ENCODE measurements around the gene TFDP3. TPM values are rescaled to one million over a fixed set of nuclear protein-coding genes. Genes with fewer than 3 reads are reported as not detected.

TFDP3 gene, protein sequence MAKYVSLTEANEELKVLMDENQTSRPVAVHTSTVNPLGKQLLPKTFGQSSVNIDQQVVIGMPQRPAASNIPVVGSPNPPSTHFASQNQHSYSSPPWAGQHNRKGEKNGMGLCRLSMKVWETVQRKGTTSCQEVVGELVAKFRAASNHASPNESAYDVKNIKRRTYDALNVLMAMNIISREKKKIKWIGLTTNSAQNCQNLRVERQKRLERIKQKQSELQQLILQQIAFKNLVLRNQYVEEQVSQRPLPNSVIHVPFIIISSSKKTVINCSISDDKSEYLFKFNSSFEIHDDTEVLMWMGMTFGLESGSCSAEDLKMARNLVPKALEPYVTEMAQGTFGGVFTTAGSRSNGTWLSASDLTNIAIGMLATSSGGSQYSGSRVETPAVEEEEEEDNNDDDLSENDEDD
- not detected for total RNA-seq
- polyA plus RNA-seq, result not detected
- long read RNA-seq, donor 1, result 0 reads
- long read RNA-seq, donor 2, result 0 reads
- long read RNA-seq, donor 3, result 0 reads
- long read RNA-seq, donor 4, result 0 reads

DNA sequence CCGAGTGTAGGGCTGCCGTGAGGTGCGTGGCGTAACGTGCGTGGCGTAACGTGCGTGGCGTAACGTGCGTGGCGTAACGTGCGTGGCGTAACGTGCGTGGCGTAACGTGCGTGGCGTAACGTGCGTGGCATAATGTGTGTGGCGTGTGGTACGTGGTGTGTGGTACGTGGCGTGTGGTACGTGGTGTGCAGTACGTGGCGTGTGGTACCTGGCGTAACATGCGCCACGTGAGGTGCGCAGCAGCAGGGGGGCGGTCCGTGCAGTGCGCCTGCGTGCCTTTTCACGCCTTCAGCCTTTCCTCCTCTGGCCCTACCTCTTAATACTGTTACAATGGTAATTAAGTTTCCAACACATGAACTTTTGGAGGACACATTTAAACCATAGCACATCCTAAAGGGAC, at the start of gene TFDP3:
TSS of gene TFDP3 (minus strand) at position 26 of the 400 bp plus-strand sequence. CDS start 95 bp downstream, outside the sequence.
- ATAC-seq (no peak), DNase-seq (no peak)
- WGBS, result 97% methylated on average over 40 of the region's 40 CpGs
- H3K4me3 ChIP-seq (ENCODE audit: low read length), result no peak within 1 kb of the TSS
- H3K27me3 ChIP-seq (ENCODE audit: control insufficient read depth, insufficient read depth), result no peaks in the 10 kb centered on the region
- intact Hi-C loops (cut with DNase I), result no loop called here
- H3K9me3 ChIP-seq (ENCODE audit: control insufficient read depth, low read length), result no peaks in the 10 kb centered on the region
- no peak within 1 kb of the TSS for H3K27ac ChIP-seq (ENCODE audit: low read length)
- H3K4me1 ChIP-seq (ENCODE audit: control insufficient read depth, insufficient read depth, low read length), result no peaks in the 10 kb centered on the region

DNA sequence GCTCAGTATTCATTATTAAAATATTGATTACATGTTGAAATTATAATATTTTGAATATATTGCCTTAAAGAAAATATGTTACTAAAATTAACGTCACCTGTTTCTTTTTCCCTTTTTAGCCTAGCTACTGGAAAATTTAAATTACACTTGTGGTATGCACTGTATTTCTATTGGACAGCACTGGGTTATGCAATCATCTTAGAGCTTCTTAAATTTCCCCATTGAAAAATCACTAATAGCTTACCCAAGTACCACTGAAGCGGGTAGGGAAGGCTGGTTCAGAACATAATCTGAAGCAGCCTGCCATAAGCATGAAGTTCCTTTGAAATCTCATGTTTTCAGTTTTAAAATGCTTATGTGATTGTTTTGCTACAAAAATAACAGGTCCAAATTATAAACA, 49.5 kb upstream of the TFDP3 start:
- DNase-seq (no peak), ATAC-seq (no peak)
- H3K27ac ChIP-seq (ENCODE audit: low read length), result no peak overlapping the region
- 95% methylated on average over 2 of the region's 2 CpGs for WGBS
- no peaks in the 10 kb centered on the region for H3K9me3 ChIP-seq (ENCODE audit: control insufficient read depth, low read length)
- H3K4me3 ChIP-seq (ENCODE audit: low read length), result no peak overlapping the region
- H3K4me1 ChIP-seq (ENCODE audit: control insufficient read depth, insufficient read depth, low read length), result no peaks in the 10 kb centered on the region
- intact Hi-C loops (cut with DNase I), result no loop called here
- no peaks in the 10 kb centered on the region for H3K27me3 ChIP-seq (ENCODE audit: control insufficient read depth, insufficient read depth)

DNA sequence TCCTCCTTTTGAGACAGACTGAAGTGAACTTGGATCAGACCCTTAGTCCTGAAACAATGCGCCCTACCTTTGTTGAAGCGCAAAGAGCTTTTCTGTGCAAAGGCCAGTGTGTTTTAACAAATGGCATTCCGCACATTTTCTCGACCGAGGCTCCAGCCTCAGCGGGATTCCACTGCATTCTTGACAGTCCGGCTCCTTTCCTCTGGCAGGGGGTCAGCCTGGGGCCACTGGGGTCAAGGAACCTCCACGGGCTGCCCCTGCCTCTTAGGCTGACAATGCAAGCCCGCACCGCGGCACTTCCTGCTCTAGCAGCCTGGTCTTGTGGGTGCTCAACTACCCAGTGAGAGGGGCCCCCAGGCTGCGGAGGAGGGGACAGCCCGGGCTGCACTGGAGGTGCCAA, 47.2 kb upstream of the TFDP3 start:
- WGBS, result 22% methylated on average over 13 of the region's 13 CpGs
- ATAC-seq (no peak), DNase-seq (no peak)
- no peak overlapping the region for H3K4me3 ChIP-seq (ENCODE audit: low read length)
- intact Hi-C loops (cut with DNase I), result no loop called here
- no peaks in the 10 kb centered on the region for H3K9me3 ChIP-seq (ENCODE audit: control insufficient read depth, low read length)
- no peaks in the 10 kb centered on the region for H3K4me1 ChIP-seq (ENCODE audit: control insufficient read depth, insufficient read depth, low read length)
- no peak overlapping the region for H3K27ac ChIP-seq (ENCODE audit: low read length)
- H3K27me3 ChIP-seq (ENCODE audit: control insufficient read depth, insufficient read depth), result no peaks in the 10 kb centered on the region

DNA sequence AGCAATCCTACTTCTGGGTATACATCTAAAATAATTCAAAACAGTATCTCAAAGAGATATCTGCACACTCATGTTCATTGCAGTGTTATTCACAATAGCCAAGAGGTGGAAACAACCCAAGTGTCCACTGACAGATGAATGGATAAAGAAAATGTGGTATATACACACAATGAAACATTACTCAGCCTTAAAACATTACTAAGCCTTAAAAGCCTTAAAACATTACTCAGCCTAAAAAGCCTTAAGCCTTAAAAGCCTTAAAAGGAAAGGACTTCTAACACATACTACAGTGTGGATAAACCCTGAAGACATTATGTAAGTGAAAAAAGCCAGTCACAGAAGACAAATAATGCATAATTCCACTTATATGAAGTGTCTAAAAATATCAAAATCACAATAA, 40.3 kb upstream of the TFDP3 start:
- no peaks in the 10 kb centered on the region for H3K9me3 ChIP-seq (ENCODE audit: control insufficient read depth, low read length)
- intact Hi-C loops (cut with DNase I), result no loop called here
- H3K4me3 ChIP-seq (ENCODE audit: low read length), result no peak overlapping the region
- H3K4me1 ChIP-seq (ENCODE audit: control insufficient read depth, insufficient read depth, low read length), result no peaks in the 10 kb centered on the region
- ATAC-seq (no peak), DNase-seq (no peak)
- H3K27ac ChIP-seq (ENCODE audit: low read length), result no peak overlapping the region
- no peaks in the 10 kb centered on the region for H3K27me3 ChIP-seq (ENCODE audit: control insufficient read depth, insufficient read depth)

DNA sequence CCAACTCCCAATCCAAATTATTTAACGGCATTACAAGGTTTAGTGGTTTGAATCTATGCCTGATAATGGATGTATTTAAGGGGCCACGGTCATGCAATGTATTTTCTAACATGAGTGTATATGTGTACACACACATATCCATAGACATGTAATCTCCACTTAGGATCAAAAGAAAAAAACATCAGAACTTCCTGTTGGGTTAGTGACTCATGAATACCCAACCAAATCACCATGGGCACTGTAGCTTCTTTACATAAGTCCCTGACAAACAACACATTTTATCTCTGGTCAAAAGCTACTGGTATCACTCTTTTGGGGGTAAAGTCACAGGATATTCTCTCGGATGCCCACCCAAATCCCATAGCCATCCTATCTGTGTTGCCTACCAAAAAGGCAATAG, 36.5 kb upstream of the TFDP3 start:
- intact Hi-C loops (cut with DNase I), result no loop called here
- 85% methylated on average over 3 of the region's 3 CpGs for WGBS
- Histone ChIP-seq H3K27ac (ENCODE audit: low read length) (no peak overlapping the region), H3K9me3 (ENCODE audit: control insufficient read depth, low read length) (no peaks in the 10 kb centered on the region), H3K4me1 (ENCODE audit: control insufficient read depth, insufficient read depth, low read length) (no peaks in the 10 kb centered on the region), H3K4me3 (ENCODE audit: low read length) (no peak overlapping the region), H3K27me3 (ENCODE audit: control insufficient read depth, insufficient read depth) (no peaks in the 10 kb centered on the region)
- ATAC-seq (no peak), DNase-seq (no peak)

DNA sequence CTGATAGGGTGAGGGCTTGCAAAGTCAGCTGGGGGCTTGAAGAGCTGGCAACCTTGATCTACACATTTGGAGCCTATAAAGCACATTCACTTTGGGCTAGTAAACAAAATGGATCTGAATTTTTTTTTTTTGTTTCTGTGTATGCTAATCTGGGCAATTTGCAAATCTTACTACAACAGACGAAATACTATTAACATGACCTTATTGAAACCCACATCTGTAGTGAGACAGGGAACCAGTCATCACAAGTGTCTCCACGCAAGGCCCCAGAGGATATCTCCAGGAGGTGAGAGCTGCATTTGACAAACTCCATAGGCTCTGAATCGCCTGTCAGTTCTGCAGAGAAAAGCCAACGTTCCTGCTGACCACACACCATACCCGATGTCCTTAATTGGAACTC, 33.0 kb upstream of the TFDP3 start:
- DNase-seq (no peak), ATAC-seq (no peak)
- intact Hi-C loops (cut with DNase I), result no loop called here
- Histone ChIP-seq H3K4me3 (ENCODE audit: low read length) (no peak overlapping the region), H3K4me1 (ENCODE audit: control insufficient read depth, insufficient read depth, low read length) (no peaks in the 10 kb centered on the region), H3K27me3 (ENCODE audit: control insufficient read depth, insufficient read depth) (no peaks in the 10 kb centered on the region), H3K9me3 (ENCODE audit: control insufficient read depth, low read length) (no peaks in the 10 kb centered on the region), H3K27ac (ENCODE audit: low read length) (no peak overlapping the region)
- 66% methylated on average over 5 of the region's 5 CpGs for WGBS

DNA sequence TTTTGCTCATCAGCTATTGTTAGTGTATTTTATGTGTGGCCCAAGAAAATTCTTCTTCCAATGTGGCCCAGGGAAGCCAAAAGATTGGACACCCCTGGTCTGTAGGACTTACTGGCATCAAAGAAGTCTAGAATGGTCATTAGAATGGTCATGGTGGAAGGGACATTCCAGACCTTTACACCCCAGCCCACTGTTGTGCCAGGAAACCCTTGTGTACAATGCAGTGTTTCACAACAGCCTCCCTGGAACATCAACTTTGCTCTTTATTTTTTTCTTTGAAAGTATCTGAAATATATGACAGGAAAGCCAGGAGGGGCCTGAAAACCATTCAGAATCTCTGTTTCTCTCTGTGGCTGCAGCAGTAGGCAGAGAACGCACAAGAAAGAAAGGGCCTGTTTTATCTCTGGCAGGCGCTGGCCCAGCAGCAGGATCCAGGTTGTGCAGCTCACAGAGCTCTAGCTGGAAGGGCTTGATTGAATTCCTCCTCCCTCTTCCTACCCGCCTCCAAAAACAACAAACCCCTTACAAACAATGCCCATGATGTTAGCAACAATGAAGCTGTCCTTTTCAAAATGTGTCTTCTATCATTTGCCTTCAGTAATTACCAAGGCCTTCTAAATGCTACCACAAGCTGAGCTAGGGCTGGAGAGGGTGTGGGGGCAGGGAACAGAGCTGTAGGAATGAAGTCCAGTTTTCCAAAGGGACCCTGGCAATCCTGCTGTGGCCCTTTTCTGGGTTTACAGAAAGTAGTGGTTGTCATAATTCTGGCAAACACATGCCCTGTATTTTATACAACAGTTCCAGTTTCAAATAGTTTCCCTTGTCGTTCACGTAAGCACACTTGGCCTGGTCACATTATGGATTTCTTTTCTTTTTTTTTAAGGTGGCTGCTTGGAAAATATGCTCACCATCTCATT, 32.3 kb upstream of the TFDP3 start:
- ATAC-seq (peak in 1 of 2 donors; percentile 36), DNase-seq (peak in 1 of 3 donors; percentile 48)
- Histone ChIP-seq H3K9me3 (ENCODE audit: control insufficient read depth, low read length) (no peaks in the 10 kb centered on the region), H3K27ac (ENCODE audit: low read length) (no peak overlapping the region), H3K27me3 (ENCODE audit: control insufficient read depth, insufficient read depth) (no peaks in the 10 kb centered on the region), H3K4me3 (ENCODE audit: low read length) (no peak overlapping the region), H3K4me1 (ENCODE audit: control insufficient read depth, insufficient read depth, low read length) (no peaks in the 10 kb centered on the region)
- intact Hi-C loops (cut with DNase I), result no loop called here
- WGBS, result 40% methylated on average over 5 of the region's 5 CpGs

DNA sequence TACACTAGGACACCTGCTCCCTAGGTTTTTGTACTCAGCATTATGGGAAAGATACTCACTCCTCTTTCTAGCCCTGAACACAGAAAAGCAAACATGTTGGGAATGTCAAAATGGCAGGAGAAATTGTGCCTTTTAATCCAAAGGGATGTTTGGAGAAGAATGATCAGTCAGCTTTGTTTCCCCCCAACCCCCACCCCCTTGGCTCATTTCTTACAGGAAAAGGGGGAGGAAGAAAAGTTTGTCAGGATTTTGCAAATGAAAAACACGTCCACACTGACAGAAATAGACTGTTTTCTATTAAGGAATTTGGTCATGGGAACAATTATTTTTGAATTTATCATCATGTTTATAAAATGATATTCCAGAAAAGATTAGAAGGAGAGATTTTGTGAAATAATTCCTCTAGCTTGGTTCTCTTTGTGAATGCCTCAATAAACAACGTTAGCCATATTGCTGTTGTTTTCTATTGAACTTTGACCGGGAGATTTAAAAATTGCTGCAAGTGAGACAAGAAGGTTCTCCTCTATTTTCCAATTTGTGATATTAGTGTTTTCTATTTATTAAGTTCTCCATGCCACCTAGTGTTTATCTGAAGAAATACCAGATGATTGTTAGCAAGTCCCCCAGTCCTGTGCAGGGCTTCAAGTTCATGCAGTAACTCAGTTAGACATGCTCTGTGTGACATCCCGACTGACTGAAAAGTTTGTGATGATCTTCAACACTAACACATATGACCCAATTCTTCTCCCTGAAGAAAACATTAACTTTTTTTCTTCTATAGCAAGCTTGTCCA, 31.3 kb upstream of the TFDP3 start:
- Histone ChIP-seq H3K4me1 (ENCODE audit: control insufficient read depth, insufficient read depth, low read length) (no peaks in the 10 kb centered on the region), H3K27me3 (ENCODE audit: control insufficient read depth, insufficient read depth) (no peaks in the 10 kb centered on the region), H3K9me3 (ENCODE audit: control insufficient read depth, low read length) (no peaks in the 10 kb centered on the region), H3K27ac (ENCODE audit: low read length) (no peak overlapping the region), H3K4me3 (ENCODE audit: low read length) (no peak overlapping the region)
- WGBS, result 40% methylated on average over 4 of the region's 4 CpGs
- no peak for ATAC-seq
- intact Hi-C loops (cut with DNase I), result no loop called here
- DNase-seq, result no peak

DNA sequence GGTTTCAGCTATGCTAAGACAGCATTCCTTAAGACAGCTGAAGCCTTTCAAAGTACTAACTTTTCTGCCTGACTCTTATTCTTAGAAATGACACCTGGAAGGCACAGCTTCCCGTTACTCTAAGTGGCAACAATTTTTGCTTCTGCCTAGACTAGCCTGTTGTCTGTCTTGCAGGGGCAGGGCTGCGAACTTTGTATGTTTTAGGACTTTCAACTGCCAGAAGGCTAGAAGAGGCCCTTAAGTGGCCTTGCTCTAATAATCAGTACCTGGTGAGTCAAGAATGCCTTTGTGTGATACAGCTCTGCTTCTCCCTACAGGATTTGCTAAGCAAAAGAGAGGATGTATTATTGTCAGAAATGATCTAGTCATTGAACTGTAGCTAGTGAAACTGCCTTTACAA, 30.0 kb upstream of the TFDP3 start:
- Histone ChIP-seq H3K4me3 (ENCODE audit: low read length) (no peak overlapping the region), H3K27me3 (ENCODE audit: control insufficient read depth, insufficient read depth) (no peaks in the 10 kb centered on the region), H3K27ac (ENCODE audit: low read length) (no peak overlapping the region), H3K9me3 (ENCODE audit: control insufficient read depth, low read length) (no peaks in the 10 kb centered on the region), H3K4me1 (ENCODE audit: control insufficient read depth, insufficient read depth, low read length) (no peaks in the 10 kb centered on the region)
- no peak for DNase-seq
- ATAC-seq, result no peak
- intact Hi-C loops (cut with DNase I), result no loop called here
- 87% methylated on average over 2 of the region's 2 CpGs for WGBS

DNA sequence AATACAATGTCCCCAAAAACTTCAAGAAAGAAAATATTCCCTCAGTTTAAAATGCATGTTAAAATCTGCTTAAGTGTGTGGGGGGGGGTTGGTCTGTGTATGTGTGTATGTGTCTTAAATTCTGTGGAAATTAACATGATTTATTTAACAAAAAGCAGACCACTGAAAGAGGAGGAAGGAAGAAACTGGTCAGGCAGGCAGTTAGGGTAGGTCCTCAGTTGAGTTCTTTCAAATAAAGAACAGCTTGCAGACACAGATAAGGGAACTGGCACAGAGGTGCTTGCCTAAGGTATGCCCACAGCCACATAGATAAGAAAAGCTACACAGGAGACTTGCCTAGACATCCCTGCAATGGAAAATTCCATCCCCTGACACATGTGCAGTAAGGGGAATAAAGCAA, 28.8 kb upstream of the TFDP3 start:
- H3K4me3 ChIP-seq (ENCODE audit: low read length), result no peak overlapping the region
- intact Hi-C loops (cut with DNase I), result no loop called here
- ATAC-seq (no peak), DNase-seq (no peak)
- no peaks in the 10 kb centered on the region for H3K4me1 ChIP-seq (ENCODE audit: control insufficient read depth, insufficient read depth, low read length)
- H3K9me3 ChIP-seq (ENCODE audit: control insufficient read depth, low read length), result no peaks in the 10 kb centered on the region
- H3K27ac ChIP-seq (ENCODE audit: low read length), result no peak overlapping the region
- H3K27me3 ChIP-seq (ENCODE audit: control insufficient read depth, insufficient read depth), result no peaks in the 10 kb centered on the region

DNA sequence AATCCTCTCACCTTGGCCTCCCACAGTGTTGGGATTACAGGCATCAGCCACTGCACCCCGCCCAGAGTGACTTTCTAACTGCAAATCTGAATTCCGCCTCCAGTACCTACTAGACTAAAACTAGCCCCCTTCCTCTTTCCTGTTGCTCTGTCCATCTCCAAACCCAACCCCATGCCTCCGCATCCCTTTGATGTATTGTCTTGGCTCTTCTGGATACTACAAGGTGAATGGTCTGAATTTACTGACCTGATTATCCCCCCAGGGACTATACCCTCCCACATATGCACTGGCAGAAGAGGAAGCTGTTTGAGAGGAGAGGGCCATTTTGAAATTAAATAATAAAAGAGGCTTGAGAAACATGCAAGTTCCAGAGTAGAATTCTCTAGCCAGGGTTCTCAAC, 17.7 kb upstream of the TFDP3 start:
- DNase-seq (no peak), ATAC-seq (no peak)
- 93% methylated on average over 3 of the region's 3 CpGs for WGBS
- H3K27me3 ChIP-seq (ENCODE audit: control insufficient read depth, insufficient read depth), result no peaks in the 10 kb centered on the region
- H3K9me3 ChIP-seq (ENCODE audit: control insufficient read depth, low read length), result no peaks in the 10 kb centered on the region
- no peak overlapping the region for H3K27ac ChIP-seq (ENCODE audit: low read length)
- intact Hi-C loops (cut with DNase I), result no loop called here
- no peak overlapping the region for H3K4me3 ChIP-seq (ENCODE audit: low read length)
- H3K4me1 ChIP-seq (ENCODE audit: control insufficient read depth, insufficient read depth, low read length), result no peaks in the 10 kb centered on the region

All from right cardiac atrium (tissue), 5 donors.